NCI-H1105 treated with DMSO at 0.1 percent for 48 hours (cell line): ENCODE measurements around the gene RER1.
A peak's percentile ranks its signal among the peaks of the same experiment; 100 is the strongest.
"Not testable (repeated sequence)": the region's sequence is repeated elsewhere in the genome, so short reads cannot be mapped to it uniquely, and the experiment has no call there.

Experiments
- DNase-seq: peaks from one replicate; lab custom pipeline; 2025; lab: John Stamatoyannopoulos, UW

Gene RER1

DNA sequence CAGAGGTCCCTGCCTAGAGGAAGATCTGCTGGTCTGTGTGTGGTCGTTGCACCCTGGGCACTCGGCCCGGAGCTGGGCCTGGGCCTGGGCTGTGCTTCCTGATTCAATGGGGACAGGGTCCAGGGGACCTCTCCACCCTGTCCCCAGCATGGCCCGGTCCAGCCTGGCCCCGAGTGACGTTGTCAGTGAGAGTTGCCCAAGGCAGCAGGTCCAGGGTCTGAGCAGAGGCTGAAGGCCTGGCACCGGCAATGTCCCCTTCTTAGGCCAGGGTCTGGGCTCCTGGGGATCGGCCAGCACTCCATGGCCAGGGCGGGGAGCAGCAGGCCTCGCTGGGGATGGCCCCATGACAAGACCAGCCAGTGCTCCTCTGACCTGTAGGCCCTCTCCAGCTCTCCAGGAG lies 36.3 kb downstream of the RER1 start:
- DNase-seq: no peak

DNA sequence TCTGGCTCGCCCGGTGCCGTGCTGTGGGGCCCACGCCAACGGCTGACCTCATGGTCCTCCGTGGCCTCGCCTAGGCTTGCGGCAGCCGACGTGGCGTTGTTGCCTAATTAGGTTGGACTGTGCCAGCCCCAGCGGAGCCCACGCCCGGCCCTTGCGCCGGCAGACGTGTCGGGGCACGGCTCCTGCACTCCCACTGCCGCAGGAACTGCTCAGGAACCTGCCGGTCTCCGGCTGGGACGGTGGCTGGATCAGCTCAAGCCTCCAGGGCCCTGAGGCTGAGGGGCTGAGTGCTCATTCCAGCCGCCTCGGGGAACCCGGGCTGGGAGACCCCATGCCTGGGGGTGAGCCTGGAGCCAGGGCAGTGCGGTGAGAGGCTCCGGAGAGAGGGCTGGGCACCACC lies 36.8 kb downstream of the RER1 start:
- DNase-seq: no peak

DNA sequence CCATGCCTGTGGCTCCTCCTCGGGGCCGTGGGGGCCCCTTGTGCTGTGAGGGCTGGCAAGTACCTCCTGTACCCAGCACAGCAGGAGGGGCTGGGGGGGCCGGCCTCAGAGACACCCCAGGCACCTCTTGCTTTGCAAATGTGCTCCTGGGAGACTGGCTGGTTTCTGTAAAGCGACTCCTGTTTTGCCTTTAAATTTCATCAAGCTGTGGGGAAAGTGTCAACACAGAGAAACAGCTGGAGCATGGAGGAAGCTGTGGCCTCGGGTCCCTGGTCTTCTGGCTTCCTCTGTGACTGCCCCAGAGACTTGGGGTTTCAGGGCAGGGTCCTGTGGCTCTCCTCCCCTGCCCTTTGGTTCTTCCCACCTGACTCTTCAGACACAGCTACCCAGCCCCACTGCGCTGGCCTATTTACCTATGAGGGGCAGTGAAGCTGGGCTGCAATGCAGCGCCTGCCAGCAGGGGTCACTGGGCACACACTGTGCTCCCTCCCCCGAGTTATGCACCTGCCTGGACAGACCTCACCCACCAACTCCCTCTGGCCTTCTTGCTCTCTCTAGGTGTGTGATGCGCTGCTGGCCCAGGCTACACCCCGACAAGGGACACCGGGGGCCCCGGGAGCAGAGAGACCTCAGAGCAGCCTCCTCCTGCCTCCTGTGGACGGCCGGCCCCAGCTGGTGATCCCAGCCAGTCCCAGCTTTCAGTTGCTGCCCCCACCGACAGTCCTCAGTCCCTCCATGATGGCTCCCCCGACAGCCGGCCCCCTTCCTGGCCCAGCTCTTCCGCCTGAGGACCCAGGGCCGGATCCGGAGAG lies 38.3 kb downstream of the RER1 start:
- DNase-seq: no peak

DNA sequence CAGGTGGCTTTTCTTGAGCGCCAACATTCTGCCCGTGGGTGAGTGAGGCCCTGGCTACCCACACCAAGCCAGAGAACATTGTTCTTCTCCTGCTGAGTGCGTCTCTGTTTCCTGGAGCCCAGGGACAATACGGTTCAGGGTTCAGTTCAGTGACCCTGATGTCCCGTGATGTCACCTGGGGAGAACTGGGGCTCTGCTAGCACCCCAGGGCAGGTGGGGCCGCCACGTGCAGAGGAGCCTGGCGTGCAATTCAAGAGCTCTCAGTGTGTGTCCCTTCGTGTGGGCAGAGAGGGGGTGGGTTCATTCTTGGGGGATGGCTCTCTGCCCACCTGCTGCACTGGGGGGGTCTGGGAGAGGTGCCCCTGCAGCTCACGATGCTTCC lies 38.9 kb downstream of the RER1 start:
- DNase-seq: no peak

DNA sequence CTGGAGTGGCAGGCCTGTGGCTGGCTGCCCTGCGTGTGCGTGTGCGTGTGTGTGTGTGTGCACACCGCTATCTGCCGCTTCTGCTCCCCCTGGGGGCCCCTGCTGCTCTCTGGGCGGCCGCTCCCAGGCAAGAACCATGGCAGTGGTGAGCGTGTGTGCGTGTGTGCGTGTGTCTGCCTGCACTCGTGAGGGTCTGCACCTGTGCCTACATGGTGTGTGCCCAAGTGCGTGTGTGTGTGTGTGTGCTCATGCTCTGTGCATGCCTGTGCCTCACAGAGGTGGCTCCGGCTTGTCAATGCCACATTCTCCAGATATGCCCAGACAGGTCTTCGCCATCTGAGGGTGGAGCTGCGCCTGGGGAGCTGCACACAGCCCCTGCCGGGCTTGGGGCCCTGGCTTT lies 39.5 kb downstream of the RER1 start:
- DNase-seq: no peak

DNA sequence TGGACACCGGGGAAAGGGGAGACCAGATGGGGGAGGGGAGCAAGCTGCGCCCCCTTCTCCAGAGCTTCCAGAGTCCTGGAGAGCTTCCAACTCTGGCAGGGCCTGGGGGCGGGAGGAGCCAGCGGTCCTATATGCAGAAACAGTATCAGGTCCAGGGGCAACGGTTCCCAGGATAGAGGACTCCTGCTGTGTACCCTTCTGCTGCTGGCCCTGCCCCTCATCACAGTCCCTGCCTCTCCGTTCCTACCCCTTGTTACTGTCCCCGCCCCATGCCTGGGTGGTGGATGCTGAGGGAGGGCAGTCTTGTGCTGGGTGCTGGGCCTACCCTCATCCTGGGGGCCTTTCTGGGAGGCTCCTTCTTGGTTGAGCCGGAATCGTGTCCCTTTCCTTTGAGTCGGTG lies 39.9 kb downstream of the RER1 start:
- no peak for DNase-seq

DNA sequence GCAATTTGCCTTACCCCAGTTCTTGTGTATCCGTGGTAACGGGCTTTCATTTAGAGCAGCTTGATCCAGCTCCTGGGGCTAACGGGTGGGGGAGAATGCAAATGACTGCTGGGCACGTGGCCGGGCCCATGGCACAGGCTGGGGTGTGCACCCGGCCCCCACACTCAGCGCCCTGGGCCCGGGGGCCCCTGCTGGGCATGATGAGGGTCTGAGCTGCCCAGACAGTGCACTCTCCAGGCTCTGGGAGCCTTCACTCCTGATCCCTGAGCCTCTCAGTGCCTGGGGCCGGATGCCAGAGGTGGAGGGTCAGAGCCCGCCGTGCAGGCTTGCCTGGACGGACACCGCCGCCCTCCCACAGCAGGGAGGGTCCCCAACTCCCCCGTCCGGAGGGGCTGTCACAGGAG lies 40.8 kb downstream of the RER1 start:
- DNase-seq: no peak

DNA sequence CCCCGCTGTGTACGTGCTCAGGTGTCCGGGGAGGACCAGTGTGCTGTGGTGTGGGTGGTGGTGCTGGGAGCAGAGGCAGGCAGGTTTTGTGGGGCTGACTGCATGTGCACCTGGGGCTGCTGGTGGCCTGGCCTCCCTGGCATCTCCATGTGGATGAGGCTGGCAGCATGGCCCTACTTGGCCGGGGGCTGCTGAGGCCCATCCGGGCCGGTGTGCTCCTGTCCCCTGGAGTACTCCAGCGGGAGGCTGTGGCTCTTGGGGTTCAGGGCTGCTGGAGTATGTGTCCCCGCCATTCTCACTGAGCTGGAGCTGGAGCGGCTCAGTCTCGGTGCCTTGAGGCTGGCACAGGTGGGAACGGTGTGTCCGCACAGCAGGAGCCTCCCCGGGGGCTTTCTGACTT lies 41.6 kb downstream of the RER1 start:
- no peak for DNase-seq

DNA sequence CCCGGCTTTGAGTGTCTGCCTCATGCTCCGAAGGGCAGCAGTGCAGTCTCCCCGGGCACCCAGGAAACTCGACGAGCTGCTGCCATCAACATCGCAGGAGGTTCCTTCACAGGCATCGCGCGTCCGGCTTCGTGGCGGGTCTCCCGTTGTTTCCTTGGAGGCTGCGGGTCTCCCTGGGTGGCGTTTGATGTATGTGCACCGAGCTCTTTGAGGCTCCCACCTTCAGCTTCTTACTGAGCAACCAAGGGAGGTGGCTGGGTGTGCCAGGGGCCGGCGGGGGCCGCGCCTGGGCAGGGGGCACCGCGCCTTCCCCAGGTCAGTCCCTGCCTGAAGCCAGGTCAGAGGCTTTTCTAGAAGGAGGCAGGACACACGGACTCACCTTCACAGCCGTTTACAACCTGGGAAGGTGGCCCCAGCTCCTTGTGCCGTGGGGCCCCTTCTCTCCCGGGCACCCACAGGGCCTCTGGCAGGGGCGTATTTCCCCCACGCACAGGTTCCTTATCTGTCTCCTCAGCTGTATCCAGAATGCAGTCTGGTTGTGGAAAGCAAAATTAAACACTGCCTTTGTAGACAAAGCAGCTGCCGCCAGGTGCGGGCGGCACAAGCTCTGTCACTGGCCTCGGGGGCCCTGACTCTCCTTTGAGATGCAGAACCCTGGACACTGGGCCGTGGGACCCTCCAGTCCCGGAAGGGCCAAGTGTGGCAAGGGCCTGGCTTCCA lies 42.5 kb downstream of the RER1 start:
- no peak for DNase-seq

DNA sequence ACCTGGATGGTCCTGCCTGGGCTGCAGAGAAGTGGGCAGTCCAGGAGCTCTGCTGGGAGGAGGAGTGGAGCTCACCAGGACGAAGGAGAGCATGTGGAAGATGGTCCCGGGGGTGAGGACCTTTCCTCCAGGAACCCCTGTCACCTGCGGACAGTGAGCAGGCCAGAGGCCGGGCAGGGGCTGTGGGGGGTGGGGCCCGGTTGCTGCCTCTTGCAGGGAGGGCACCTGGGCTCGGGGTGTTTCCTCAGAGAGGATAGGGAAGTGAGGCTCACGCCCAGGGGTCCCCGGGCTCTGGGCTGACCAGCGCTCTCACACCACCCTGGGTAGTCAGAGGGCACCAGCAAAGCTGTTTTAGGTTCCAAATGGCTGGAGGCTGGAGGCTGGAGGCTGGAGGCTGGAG lies 43.5 kb downstream of the RER1 start:
- DNase-seq: no peak

DNA sequence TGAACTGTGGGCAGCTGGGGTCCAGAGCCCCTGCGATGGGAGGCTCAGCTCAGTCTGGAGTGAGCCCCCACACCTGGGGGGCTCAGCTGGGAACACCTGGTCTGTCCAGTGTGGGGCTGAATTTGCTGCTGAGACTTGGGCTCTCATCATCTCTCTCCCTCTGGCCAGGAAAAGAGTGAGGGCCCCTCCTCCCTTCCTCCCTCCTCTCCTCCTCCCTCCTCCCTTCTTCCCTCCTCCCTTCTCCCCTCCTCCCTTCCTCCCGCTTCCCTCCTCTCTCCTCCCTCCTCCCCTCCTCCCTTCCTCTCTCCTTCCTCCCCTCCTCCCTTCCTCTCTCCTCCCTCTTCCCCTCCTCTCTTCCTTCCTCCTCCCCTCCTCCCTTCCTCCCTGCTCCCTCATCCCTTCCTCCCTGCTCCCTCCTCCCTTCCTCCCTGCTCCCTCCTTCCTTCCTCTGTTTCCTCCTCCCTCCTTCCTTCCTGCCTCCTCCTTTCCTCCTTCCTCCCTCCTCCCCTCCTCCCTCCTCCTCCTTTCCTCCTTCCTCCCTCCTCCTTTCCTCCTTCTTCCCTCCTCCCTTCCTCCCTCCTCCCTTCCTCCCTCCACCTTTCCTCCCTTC lies 44.2 kb downstream of the RER1 start:
- no peak for DNase-seq

DNA sequence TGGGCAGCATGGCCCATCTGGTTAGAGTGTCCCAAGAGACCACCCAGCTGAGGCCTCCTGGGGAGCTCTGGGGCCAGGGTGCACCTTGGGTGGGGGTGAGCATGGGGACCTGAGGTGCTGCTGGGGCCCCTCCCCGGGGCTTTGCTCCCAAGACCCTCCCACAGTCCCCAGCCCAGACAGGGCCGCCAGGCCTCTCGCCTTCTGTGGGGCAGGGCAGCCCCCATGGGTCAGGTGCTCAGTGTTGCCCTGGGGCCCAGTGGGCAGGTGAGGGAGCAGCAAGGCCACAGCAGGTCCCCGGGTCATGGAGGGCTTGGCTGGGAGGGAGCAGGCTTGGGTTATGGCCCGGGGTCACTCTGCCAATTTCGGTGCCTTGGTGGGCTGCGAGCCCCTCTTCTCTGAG lies 45.2 kb downstream of the RER1 start:
- DNase-seq: no peak

DNA sequence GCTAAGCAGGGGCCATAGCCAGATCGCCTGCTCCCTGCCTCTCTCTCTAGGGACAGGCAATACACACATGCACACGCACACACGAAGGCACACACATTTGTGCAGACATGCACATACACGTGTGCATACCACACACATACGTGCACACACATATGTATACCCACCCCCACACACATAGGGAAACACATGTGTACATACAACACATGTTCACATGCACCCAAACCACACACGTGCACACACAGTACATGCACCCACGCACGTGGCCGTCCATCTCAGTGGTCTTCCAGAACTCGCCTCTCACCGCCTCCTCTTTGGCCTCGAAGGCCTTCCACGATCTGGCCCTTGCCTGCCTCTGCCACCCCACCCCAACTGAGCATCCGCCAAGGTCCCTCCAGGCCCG lies 46.0 kb downstream of the RER1 start:
- DNase-seq: no peak

DNA sequence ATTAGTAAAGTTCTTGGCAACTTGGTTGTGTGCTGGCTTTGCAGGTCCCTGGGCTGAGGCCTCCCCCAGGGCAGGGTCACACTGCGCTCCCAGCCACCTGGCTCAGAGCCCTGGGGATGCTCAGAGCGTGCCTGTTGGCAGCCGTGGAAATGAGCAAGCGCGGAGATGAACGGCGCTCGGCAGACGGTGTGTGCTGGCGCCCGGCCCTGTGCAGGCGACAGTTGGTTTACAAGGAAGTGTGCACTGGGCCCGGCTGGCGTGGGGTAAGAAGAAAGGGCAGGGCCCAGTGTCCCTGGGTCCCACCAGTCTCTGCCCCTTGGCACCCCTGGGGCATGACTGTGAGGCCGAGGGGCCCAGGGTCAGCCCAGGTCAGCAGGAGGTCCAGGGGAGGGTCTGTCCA lies 46.4 kb downstream of the RER1 start:
- peak; percentile 7 for DNase-seq

DNA sequence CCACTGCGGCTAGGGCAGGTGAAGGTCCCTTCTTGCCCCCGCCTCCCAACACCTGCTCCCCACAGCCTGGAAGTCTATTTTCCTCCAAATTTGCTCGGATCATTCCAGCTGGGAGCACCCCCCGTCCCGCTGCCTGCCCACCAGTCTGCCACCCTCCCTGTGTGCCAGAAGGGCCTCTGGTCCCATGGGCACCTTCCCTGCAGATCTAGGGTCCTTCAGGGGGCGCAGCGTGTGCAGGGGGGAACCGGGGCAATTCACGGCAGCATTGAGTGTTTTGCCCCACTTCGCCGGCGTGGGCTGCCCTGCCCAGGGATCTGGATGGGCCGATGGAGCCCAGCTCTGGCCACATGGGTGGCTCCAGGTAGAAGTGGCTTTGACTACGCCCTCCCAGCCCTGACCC lies 47.0 kb downstream of the RER1 start:
- no peak for DNase-seq

DNA sequence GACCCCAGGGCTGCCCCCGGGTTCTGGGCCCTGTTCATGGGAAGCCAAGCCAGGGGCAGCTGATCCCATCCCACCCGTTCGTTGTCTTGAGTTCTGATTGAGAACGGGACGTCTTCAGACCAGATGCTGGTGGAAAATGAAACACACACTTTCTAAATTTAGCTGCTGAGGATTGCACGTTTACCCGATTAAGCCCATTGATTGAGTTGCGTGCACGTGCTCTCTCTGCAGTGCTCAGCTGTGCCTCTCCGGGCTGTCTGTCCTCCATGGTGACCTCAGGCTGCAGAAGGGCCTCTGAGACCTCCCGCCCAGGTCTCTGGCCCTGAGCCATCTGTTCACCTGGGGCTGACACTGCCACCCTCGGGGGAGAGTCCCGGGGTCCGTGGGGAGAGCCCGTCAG lies 47.7 kb downstream of the RER1 start:
- DNase-seq: no peak

DNA sequence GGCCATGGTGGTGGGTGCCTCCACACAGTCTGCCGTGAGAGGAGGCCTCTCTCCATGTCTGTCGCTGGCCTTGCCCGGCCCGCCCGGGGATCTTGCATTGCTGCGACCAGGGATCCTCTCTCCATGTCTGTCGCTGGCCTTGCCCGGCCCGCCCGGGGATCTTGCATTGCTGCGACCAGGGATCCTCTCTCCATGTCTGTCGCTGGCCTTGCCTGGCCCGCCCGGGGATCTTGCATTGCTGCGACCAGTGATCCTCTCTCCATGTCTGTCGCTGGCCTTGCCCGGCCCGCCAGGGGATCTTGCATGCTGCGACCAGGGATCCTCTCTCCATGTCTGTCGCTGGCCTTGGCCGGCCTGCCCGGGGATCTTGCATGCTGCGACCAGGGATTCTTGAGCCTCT lies 48.7 kb downstream of the RER1 start:
- not testable (repeated sequence) for DNase-seq

DNA sequence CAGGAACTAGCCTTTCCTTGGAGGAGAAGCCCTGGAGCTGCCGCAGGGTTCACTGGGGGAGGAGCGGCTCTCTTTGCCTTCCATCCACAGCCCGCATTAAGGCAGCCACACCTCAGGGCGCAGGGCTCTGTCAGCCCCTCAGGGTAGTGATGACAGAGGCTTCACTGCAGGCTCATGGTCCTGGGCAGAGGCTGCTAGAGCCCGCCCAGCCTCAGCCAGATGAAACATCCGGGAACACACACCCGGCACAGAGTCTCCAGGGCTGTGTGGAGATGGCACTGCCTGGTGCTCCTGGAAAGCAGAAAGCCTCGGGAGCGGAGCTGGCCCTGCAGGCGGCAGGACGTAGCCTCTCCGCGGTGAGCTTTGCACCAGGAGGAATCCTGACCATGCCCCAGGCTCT lies 50.1 kb downstream of the RER1 start:
- no peak for DNase-seq

DNA sequence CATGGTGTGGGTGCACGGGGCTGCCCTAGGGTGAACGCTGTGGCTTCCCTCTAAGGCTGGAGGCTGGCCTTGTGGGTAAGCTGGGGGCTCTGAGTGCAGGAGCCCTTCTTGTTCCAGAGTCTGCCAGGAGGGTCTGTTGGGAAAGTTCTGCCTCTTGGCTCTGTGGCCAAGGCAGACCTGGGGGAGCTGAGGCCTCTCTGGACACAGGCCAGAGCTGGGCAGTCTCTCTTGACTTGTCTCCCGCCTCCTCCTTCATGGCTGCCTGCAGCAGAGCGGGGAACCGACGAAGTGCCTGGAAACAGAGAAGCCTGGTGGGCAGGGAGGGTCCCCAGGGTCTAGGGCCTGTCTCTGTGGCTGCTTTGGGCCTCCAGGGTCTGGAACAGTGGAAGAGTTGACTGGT lies 51.0 kb downstream of the RER1 start:
- DNase-seq: no peak

DNA sequence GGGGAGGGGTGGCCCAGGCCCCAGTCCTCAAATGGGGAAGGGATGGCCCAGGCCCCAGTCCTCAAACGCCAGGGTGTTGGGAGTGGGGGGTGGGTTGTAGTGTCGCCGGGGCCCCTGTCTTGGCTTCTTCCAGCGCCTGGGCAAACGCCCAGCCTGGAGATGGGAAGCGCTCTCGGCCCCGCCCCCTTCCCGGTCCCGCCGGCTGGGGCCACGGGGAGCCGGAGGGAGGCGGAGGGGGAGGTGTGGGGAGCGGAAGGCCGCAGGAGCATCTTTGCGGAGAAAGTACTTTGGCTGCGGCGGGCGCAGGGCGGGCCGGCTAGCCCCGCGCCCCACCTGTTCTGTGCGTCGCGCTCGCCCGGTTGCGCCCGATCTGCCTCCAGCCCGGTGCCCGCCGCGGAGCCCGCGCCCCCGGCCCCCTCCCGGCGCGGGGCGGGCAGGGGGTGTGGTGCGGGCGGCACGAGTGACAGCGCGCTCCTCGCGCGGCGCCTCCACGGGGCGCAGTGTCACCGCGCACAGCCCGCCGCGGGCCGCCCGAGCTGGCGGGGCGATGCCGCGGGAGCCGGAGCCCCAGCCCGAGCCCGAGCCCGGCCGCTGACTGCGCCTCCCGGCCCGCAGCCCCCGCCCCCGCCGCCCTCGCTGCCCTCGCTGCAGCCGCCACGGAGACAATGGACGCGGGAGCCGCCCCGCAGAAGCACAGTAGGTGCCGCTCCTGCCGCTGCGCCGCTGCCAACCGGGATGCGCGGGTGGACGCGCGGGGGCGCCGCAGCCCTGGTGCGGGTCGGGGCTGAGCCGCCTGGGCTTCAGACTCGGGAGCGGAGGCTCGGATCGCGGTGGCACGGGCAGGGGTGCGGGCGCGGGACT lies 51.9 kb downstream of the RER1 start:
- DNase-seq: no peak

DNA sequence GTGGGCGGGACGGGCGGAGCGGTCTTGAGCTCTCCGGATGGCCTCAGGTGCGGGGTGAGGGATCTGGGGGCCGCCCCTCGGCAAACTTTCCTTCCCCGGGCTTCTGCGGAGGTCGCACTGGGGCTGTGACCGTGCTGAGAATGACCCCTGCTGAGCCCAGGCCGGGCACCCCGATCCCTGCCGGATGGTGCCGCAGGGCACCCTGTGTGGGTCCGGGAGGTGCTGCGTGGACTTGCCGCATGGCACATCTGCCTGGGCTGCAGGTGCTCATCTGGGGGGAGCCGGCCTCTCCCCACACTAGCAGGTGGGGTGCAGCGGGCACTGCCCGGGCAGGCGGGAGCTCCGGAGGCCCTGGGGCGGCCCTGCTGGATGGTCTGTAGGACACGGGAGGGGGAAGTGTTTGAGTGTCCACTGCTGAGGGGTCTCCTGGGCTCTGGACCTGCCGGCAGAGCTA lies 52.5 kb downstream of the RER1 start:
- DNase-seq: no peak

DNA sequence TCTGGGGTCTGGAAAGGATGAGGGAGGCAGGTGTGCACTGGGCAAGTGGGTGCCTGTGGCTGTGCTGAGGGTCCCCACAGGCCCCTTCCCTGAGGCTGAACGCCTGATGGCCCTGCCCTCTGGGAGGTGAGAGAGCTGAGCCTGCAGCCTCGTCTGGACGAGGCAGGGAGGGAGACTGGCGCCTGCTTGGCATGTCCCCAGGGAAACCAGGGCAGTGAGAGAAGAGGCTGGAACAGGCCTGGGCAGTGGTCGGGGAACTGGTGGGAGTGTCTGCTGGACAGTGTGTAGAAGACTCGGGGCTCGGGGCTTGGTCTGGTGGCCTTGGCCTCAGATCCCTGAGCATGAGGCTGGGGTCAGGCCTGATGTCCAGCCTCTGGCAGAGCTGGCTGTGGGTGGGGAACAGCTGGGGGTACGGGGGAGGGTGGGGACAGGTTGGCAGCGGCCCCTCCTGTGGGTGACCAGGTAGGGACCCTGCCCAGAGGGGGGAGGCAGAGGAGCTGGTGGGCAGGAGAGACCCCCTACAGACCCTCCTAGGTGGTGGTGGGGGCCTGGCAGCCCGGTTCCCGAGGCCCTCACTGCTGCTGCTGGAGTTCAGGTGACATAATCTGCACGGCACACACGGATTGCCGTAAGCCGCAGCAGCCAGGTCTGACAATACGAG lies 53.7 kb downstream of the RER1 start:
- no peak for DNase-seq
